ENCODE results near the gene TACC3. TPM values are rescaled to one million over a fixed set of nuclear protein-coding genes. Genes with fewer than 3 reads are reported as not detected.
A peak's percentile ranks its signal among the peaks of the same experiment; 100 is the strongest.

TACC3 gene
- total RNA-seq, 2 donors from 2014 or later, result 20.6 to 99.7 TPM

DNA sequence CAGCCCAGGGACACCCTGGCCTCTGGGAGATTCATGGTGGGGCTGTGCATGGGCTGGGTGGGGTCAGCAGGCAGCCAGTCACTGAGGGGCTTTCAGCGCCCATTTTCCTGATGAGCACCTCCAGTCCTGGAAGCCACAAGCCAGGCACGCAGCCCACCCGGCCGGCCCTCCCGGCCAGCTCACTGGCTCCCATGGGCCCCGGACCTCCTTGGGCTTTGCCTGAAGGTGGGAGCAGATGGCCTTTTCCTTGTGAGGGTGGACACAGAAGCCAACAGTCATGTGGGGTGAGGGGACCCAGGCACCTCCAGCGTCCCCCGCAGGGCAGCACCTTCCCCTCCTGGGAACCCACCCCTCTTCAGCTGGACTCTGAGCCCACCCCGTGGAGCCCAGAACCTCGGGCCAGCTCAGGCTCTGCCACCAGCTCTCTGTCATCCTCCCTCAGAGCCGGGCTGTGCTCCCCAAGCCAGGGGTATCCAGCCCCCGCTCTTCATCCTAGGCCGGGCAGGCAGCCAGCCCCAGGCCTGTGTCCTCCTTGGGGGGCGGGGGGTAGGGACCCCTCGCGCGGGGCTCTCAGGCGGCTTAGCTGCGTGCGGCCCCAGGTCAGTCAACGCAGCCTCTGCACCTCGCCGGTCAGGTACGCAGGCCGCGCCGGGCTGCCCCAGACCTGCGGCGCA lies 71.0 kb downstream of the TACC3 start:
- Histone ChIP-seq H3K27me3 (peaks cover 26% of the 10 kb centered on the region), H3K27ac (no peak overlapping the region), H3K4me1 (peaks cover 6% of the 10 kb centered on the region), H3K9ac (ENCODE audit: low read depth in 2 of 2, low read length in 2 of 2) (no peak overlapping the region), H3K36me3 (no peaks in the 10 kb centered on the region), H3K9me3 (no peaks in the 10 kb centered on the region), H3K4me3 (no peak overlapping the region)
- TF ChIP-seq, protein P1, sequence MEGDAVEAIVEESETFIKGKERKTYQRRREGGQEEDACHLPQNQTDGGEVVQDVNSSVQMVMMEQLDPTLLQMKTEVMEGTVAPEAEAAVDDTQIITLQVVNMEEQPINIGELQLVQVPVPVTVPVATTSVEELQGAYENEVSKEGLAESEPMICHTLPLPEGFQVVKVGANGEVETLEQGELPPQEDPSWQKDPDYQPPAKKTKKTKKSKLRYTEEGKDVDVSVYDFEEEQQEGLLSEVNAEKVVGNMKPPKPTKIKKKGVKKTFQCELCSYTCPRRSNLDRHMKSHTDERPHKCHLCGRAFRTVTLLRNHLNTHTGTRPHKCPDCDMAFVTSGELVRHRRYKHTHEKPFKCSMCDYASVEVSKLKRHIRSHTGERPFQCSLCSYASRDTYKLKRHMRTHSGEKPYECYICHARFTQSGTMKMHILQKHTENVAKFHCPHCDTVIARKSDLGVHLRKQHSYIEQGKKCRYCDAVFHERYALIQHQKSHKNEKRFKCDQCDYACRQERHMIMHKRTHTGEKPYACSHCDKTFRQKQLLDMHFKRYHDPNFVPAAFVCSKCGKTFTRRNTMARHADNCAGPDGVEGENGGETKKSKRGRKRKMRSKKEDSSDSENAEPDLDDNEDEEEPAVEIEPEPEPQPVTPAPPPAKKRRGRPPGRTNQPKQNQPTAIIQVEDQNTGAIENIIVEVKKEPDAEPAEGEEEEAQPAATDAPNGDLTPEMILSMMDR (IDR thresholded peaks at IDR 0.05), result no peak
- no peak for DNase-seq
- intact Hi-C loops (cut with DNase I), result no loop called here

DNA sequence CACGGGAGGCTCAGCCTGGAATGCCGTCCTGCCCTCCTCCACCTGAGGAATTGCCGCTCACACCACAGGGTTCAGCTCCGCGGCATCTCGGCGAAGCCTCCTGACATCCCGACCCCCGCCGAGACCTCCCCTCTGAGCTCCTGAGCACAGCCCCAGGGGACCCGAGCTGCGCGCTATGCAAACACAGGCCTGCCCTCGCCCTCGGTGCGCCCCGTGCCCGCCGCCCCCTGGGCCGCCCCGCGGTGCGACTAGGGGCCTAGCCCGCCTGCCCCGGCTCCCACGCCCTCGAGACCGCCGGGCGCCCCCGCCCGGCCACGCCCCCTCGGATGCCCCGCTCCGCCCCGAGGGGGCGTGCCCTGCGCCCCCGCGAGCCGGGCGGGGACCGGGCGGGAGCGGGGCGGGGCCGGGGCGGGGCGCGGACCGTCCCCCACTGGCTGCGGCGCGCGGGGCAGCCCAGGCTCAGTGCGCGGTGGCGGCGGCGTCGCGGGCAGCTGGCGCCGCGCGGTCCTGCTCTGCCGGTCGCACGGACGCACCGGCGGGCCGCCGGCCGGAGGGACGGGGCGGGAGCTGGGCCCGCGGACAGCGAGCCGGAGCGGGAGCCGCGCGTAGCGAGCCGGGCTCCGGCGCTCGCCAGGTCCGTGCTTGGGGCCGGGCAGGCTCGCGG lies 71.6 kb downstream of the TACC3 start, which contains the start of gene FGFR3:
FGFR3 (plus strand) TSS at position 462 of the 664 bp plus-strand sequence. CDS start 642 bp downstream, outside the sequence.
- Histone ChIP-seq H3K27ac (peak within 1 kb of the TSS; percentile 74), H3K36me3 (no peaks in the 10 kb centered on the region), H3K4me1 (peaks cover 6% of the 10 kb centered on the region), H3K27me3 (peaks cover 29% of the 10 kb centered on the region), H3K9me3 (no peaks in the 10 kb centered on the region), H3K9ac (ENCODE audit: low read depth in 2 of 2, low read length in 2 of 2) (peak within 1 kb of the TSS; percentile 78 to 79), H3K4me3 (peak within 1 kb of the TSS; percentile 64)
- intact Hi-C loops (cut with DNase I), result no loop called here
- DNase-seq, result peak; percentile 60
- TF ChIP-seq, protein P1 (IDR thresholded peaks at IDR 0.05), result no peak

DNA sequence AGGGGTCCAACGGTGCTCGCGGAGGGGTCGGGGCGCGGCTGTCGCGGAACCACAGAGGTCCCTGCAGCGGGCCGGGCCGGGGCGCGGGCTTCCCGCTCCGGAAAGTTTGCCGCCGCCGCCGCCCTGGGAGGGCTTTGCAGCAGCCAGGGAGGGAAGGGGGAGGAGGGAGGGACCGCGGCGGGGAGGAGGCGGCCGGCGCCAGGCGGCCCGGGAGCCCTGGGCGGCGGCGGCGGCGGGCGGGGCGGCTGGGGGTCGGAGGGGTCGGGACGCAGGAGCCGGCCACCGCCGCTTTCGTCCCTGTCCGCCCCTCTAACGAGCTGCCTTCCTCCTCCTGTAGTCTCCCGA lies 72.1 kb downstream of the TACC3 start:
- intact Hi-C loops (cut with DNase I), result no loop called here
- Histone ChIP-seq H3K36me3 (no peaks in the 10 kb centered on the region), H3K4me1 (peaks cover 6% of the 10 kb centered on the region), H3K9ac (ENCODE audit: low read depth in 2 of 2, low read length in 2 of 2) (peak overlapping the region in 1 of 2 donors; percentile 78), H3K27ac (no peak overlapping the region), H3K27me3 (peaks cover 29% of the 10 kb centered on the region), H3K4me3 (peak overlapping the region; percentile 64), H3K9me3 (no peaks in the 10 kb centered on the region)
- peak; percentile 77 for DNase-seq
- TF ChIP-seq, protein P1 (IDR thresholded peaks at IDR 0.05), result no peak

DNA sequence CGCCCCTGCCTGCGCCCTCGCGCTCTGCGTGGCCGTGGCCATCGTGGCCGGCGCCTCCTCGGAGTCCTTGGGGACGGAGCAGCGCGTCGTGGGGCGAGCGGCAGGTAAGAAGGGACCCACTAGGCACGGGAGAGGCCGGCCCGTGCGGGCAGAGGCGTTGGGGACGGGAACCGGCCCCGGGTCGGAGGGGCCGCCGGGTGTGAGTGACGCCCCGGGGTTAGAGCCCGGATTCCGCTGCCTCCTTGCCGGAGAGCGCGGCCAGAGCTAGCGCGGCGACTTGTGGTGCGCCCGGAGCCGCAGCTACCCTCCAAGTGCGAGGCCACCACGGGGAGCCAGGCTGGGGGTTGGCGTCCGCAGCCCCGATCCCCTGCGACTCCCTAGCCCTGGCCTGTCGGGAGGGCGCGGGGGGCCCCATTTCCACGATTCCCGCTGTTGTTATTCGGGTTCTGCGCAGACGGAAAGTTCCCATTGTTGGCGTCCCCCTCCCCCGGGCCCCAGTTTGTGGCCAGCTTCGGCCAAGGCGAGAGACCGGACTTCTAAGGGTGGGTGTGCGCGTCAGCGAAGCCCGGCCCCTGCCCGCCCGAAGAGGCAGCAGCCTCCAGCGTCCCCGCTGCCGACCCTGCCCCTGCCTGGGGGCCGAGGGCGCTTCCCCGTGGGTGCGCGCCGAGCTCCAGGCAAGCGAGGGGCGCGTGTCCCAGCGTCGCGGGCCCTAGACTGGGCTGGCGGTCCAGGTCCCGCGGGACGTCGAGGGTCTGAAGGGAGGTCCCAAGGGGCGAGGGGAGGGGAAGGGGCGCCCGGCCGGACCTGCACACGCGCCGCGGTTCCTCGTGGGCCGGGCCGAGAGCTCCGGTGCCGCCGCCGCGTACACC lies 72.9 kb downstream of the TACC3 start:
- Histone ChIP-seq H3K9ac (ENCODE audit: low read depth in 2 of 2, low read length in 2 of 2) (peak overlapping the region; percentile 78 to 79), H3K27ac (peak overlapping the region; percentile 74), H3K4me1 (peaks cover 8% of the 10 kb centered on the region), H3K4me3 (peak overlapping the region; percentile 64), H3K9me3 (no peaks in the 10 kb centered on the region), H3K36me3 (no peaks in the 10 kb centered on the region), H3K27me3 (peaks cover 29% of the 10 kb centered on the region)
- no peak for DNase-seq
- intact Hi-C loops (cut with DNase I), result no loop called here
- TF ChIP-seq, protein P1 (IDR thresholded peaks at IDR 0.05), result no peak

Other genes starting within 250 kb of the TACC3 start
- 1 to 10 TPM in 1 of 2 donors, under 1 TPM in 1; 0.86 to 1.5 TPM for gene FAM53A, start 37.2 kb upstream of the TACC3 start, total RNA-seq
- 10 to 100 TPM; 30.1 to 56.9 TPM for gene SLBP, start 9.2 kb upstream of the TACC3 start, total RNA-seq
- 10 to 100 TPM; 37.9 to 53.2 TPM for gene TMEM129, start 198 bp upstream of the TACC3 start, total RNA-seq
- 10 to 100 TPM; 32.3 to 52.9 TPM for gene FGFR3, start 71.8 kb downstream of the TACC3 start, total RNA-seq
- 100 to 1,000 TPM in 1 of 2 donors, 10 to 100 TPM in 1; 76.2 to 139 TPM for gene LETM1, start 134.6 kb downstream of the TACC3 start, total RNA-seq
- 100 to 1,000 TPM in 1 of 2 donors, 10 to 100 TPM in 1; 80.1 to 176 TPM for gene NSD2, start 149.9 kb downstream of the TACC3 start, total RNA-seq